H54 (cell line): ENCODE data around the gene FMOD.
A peak's percentile ranks its signal among the peaks of the same experiment; 100 is the strongest.
"Not testable (repeated sequence)": the region's sequence is repeated elsewhere in the genome, so short reads cannot be mapped to it uniquely, and the experiment has no call there.

Experiments used
- DNase-seq: peaks from one replicate; pipeline ENCODE4 v3.0.0; 2011; ENCODE audit warnings: low spot score, mixed read lengths; ENCODE audit not compliant: insufficient read length
- FAIRE-seq: peaks from 3 replicates; lab custom pipeline; 2011; peaks lifted over from hg19 to GRCh38; lab: Jason Lieb, UNC
- POLR2A ChIP-seq: IDR thresholded peaks from 2 replicates; pipeline ENCODE4 v1.6.1; 2011; ENCODE audit warnings: low read depth, mild to moderate bottlenecking, low read length

The FMOD gene

DNA sequence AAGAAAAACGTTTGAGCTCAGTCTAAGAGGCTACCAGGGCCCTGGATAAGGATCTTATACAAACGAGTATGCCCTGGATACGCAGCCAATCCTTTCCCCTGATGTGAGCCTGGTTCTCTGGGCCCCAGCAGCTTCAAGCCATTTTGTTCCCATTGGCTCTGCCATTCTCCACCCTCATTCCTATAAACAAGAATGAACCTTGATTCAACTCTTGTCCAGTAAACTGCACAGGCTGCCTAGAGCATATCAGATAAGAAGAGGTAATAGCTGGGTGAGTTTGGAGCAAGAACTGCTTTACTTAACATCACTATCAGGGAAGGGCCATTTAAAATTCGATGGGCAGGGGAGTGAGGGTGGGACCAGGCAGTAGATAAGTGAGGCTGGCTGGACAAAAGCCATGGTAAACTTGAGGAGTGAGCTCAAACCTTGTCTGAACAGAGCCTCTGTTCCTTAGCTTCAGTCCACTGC lies 34.3 kb downstream of the FMOD start:
- TF ChIP-seq POLR2A = no peak
- no peak for FAIRE-seq
- no peak for DNase-seq

DNA sequence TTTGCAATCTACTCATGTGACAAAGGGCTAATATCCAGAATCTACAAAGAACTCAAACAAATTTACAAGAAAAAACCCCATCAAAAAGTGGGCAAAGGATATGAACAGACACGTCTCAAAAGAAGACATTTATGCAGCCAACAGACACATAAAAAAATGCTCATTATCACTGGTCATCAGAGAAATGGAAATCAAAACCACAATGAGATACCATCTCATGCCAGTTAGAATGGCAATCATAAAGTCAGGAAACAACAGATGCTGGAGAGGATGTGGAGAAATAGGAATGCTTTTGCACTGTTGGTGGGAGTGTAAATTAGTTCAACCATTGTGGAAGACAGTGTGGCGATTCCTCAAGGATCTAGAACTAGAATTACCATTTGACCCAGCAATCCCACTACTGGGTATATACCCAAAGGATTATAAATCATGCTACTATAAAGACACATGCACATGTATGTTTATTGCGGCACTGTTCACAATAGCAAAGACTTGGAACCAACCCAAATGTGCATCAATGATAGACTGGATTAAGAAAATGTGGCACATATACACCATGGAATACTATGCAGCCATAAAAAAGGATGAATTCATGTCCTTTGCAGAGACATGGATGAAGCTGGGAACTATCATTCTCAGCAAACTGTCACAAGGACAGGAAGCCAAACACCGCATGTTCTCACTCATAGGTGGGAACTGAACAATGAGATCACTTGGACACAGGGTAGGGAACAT lies 36.7 kb downstream of the FMOD start:
- DNase-seq, FAIRE-seq: not testable (repeated sequence)

DNA sequence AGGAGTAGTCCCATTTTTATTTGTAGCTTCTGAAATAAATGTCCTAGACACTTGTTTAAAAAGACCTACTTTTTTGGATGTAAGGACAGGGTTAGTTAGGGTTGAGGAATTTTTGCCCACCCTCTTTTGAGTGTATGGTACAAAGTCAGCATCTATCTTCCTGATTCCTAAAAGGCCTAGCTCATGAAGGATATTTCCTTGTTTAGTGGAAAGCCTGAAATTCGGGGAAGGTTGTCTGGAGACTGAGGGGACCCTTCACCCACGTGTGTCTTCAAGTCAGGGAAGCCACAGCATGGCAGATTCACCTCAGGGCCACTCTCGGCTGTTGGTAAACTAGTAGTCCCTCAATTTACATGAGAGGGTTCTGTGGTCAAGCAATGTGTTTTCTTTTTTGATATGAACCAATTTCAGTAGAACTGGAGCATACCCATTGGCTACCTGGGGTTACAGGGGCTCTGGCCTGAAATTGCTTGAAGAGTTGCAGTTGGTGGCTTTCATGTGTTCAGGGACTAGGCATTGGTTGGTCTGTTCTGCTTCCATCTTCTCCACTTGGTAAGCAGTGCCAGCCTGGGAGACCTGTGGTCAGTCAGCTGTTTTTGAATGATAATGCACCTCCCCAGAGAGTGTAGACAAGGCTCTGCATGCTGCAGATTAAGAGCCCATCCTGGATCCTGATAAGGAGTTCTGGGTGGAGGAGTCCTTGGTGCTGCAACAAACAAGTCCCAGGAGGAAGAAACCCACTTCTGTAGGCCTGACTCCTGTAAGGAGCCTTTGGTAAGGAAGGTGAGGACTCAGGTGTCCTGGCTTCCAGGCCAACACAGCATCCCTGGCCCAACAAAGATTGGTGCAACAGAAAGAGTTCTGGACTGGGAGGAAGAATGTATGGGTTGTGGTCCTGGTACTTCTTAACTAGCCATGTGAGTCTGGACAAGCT lies 39.3 kb downstream of the FMOD start:
- FAIRE-seq (no peak), DNase-seq (no peak)
- no peak for TF ChIP-seq POLR2A

DNA sequence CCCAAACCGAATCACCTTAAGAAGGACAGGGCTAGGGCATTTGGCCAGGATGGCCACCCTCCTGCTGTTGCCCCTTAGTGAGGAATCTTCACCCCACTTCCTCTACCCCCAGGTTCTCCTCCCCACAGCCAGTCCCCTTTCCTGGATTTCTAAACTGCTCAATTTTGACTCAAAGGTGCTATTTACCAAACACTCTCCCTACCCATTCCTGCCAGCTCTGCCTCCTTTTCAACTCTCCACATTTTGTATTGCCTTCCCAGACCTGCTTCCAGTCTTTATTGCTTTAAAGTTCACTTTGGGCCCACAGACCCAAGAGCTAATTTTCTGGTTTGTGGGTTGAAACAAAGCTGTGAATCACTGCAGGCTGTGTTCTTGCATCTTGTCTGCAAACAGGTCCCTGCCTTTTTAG lies 42.0 kb downstream of the FMOD start:
- DNase-seq (no peak), FAIRE-seq (no peak)
- no peak for TF ChIP-seq POLR2A

DNA sequence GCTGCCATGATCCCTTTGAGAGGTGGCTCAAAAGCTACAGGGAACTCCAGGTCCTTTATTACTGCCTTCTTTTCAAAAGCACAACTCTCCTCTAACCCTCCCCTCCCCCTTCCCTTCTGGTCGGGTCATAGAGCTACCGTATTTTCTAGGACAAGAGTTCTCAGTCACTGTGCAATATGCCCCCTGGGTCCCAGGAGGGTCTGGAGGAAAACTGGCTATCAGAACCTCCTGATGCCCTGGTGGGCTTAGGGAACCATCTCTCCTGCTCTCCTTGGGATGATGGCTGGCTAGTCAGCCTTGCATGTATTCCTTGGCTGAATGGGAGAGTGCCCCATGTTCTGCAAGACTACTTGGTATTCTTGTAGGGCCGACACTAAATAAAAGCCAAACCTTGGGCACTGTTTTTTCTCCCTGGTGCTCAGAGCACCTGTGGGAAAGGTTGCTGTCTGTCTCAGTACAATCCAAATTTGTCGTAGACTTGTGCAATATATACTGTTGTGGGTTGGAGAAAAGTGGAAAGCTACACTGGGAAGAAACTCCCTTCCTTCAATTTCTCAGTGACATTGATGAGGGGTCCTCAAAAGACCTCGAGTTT lies 42.5 kb downstream of the FMOD start:
- FAIRE-seq = no peak
- no peak for DNase-seq
- no peak for TF ChIP-seq POLR2A

DNA sequence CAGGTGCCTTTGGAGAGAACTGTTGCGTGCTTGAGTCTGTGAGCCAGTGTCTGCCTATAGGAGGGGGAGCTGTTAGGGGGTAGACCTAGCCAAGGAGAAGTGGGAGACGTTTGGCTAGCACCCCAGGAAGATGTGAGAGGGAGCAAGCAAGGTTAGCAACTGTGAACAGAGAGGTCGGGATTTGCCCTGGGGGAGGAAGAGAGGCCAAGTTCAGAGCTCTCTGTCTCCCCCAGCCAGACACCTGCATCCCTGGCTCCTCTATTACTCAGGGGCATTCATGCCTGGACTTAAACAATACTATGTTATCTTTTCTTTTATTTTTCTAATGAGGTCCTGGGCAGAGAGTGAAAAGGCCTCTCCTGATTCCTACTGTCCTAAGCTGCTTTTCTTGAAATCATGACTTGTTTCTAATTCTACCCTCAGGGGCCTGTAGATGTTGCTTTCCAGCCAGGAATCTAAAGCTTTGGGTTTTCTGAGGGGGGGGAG lies 43.2 kb downstream of the FMOD start:
- no peak for DNase-seq
- FAIRE-seq = no peak
- no peak for TF ChIP-seq POLR2A

DNA sequence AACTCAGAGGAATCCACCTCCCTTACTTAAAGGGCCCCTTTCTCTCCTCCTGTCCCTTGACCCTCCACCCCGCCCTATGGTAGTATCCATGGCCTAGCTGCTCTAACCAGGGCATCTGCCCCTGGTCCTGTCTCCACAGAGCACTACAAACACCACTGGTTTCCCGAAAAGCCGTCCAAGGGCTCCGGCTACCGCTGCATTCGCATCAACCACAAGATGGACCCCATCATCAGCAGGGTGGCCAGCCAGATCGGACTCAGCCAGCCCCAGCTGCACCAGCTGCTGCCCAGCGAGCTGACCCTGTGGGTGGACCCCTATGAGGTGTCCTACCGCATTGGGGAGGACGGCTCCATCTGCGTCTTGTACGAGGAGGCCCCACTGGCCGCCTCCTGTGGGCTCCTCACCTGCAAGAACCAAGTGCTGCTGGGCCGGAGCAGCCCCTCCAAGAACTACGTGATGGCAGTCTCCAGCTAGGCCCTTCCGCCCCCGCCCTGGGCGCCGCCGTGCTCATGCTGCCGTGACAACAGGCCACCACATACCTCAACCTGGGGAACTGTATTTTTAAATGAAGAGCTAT lies 43.9 kb downstream of the FMOD start:
- no peak for TF ChIP-seq POLR2A
- FAIRE-seq (no peak), DNase-seq (no peak)

DNA sequence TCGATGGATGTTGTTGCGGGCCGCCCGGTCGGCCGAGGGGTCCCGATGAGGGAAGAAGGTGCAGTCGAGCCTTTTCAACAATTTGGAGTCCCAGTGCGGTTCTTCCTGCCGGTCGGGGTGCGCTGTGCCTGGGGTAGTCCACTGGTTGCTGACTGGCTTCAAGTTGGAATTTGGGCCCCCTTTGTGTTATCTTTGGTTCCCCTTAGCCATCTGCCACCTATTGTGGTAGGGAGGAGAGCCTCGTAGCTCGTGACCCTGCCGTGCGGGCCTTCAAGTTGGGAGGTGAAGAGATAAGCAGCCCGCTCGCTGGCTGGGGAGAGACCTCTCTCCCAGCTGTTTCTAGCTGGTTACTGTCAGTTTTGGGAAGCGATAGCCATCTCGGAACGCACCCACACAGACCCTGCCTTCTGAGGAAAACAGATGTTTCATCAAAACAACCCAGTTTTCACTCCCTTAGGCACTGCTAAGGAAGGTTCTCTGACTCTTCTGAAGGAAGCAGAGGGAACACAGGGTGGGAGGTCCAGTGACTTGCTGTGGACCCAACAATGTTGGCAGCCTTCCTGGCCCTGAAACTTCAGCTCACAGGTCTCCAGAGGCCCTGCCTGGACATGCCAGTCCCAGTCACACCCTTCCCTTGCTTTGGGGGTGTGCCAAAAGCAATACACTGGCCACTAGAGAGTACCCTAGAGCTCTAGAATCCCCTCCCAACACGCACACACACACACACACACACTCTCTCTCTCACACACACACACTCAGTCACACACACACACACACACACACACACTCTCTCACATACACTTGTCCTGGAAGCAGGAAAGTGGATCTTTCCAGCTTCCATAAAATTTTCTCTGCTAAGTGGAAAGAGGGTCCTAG lies 44.6 kb downstream of the FMOD start:
- TF ChIP-seq POLR2A = no peak
- FAIRE-seq (no peak), DNase-seq (no peak)

DNA sequence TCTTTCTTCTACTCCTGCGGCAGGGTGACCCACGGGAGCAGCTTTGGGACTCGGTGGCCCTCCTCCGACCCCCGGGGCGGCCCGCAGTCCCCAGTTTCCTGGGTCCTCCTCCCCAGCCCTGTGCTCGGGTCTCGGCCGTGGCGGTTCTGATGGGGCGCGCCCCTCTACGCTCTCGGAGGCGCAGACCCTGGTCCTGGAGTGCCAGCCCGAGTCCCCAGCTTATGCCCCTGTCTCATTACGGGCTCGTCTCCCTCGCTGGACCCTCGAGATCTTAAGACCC lies 45.2 kb downstream of the FMOD start:
- DNase-seq = no peak

DNA sequence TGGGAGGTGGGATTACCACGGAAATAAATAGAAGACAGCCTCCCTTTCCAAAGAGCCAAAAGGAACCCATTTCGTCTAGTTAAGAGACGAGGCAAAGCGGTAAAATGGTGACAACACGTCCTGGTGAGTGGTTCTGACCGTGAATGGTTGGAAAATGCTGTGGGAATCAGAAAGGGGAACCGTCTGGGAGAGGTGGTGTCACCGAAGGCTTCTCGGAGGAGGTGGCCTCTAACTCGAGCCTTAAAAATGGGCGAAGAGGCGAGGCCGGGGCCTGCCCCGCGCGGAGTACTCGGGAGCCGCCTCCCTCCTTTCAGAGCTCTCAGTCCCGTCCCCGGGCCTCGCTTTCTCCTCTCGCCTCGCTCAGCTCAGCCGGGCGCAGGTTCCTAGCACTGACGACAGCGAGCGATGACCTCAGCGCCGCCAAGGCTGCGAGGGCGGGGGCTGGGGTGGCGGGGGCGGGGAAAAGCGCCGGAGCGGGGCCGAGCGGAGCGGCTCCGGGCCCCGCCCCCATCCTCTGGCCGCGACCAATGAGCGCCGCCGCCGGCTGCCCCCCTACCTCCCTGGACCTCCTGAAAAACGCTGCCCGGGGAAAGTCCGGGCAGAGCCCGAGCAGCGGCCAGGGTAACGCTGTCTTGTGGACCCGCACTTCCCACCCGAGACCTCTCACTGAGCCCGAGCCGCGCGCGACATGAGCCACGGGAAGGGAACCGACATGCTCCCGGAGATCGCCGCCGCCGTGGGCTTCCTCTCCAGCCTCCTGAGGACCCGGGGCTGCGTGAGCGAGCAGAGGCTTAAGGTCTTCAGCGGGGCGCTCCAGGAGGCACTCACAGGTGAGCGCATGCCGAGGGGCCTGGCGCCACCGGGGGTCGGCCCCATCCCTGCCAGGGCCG lies 45.8 kb downstream of the FMOD start, which contains the start of gene BTG2:
Gene BTG2, plus strand, starts transcription at position 601 of the 890 bp plus-strand sequence. Its CDS starts 88 bp downstream, at position 689.
- FAIRE-seq = no peak
- peak; percentile 95 for TF ChIP-seq POLR2A
- peak; percentile 91 for DNase-seq

More for the DNA sequence above, 45.2 kb downstream of the FMOD start:
- TF ChIP-seq POLR2A = no peak
- no peak for FAIRE-seq

DNA sequence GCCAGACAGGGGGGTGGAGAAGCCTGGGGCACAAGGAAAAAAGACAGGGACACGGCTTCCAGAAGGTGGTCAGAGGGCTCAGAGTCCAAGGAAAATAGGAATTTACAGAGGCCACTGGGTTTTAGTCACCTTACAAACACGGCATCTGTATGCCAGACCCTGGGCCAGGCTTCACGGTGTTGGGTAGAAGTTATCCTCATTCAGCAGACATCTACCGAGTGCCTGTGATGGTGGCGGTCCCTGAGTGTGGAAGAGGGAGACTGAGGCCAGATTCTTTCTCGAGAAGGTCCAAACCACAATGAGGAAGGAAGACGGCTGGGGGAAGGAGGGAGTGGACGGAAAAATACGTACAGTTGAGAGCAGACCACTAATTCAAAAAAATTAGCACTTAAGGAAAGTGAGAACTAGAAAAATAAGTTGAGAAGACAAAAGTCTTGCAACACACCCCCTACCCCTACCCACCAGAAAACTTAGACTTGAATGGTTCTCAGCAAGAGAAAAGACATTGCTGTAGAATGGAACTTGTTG lies 46.5 kb downstream of the FMOD start:
- FAIRE-seq (no peak), DNase-seq (no peak)
- TF ChIP-seq POLR2A = no peak

DNA sequence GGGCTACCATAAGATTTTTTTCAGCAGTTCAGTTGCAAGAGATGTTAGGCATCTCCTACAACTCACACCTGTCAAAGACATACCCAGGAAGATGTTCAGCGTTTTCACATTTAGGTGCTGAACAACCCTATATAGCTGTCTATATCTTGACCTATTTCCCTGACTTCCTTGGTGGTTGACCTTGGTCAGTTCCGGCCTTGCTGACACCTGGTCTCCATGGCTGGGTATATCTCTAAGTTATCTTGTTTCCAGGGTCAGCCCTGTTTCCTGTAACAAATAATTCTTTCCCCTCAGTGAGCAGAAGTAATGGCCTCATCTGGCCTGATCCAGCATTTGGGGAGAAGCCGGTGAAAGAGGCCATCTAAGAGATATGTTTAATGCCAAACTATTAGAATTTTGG lies 48.0 kb downstream of the FMOD start:
- TF ChIP-seq POLR2A = no peak
- no peak for FAIRE-seq
- DNase-seq = no peak
